Osteocyte (in vitro differentiated cells): ENCODE data around the gene TMEM240. TPM values are rescaled to one million over a fixed set of nuclear protein-coding genes. Genes with fewer than 3 reads are reported as not detected.

ENCODE experiments used
- DNase-seq: peaks from one replicate; pipeline ENCODE4 v3.0.0; 2021; ENCODE audit warnings: mixed read lengths; ENCODE audit not compliant: unreplicated experiment; ENCODE audit errors: extremely low spot score
- H3K27ac Mint-ChIP-seq: one replicate; pipeline ENCODE4 v1.8.0; 2021; ENCODE audit warnings: mild to moderate bottlenecking, mixed read lengths; ENCODE audit not compliant: unreplicated experiment
- H3K27me3 Mint-ChIP-seq: one replicate; pipeline ENCODE4 v1.8.0; 2021; ENCODE audit warnings: mixed read lengths; ENCODE audit not compliant: unreplicated experiment
- H3K36me3 Mint-ChIP-seq: one replicate; pipeline ENCODE4 v1.8.0; 2021; ENCODE audit warnings: mixed read lengths; ENCODE audit not compliant: unreplicated experiment
- H3K4me1 Mint-ChIP-seq: one replicate; pipeline ENCODE4 v1.8.0; 2021; ENCODE audit warnings: mixed read lengths; ENCODE audit not compliant: unreplicated experiment
- H3K4me3 Mint-ChIP-seq: one replicate; pipeline ENCODE4 v1.8.0; 2021; ENCODE audit warnings: mild to moderate bottlenecking, moderate library complexity, mixed read lengths; ENCODE audit not compliant: unreplicated experiment
- H3K9me3 Mint-ChIP-seq: one replicate; pipeline ENCODE4 v1.8.0; 2021; ENCODE audit warnings: mixed read lengths; ENCODE audit not compliant: unreplicated experiment
- total RNA-seq: library from RNA; stranded (reverse); gene quantifications from 2 replicates; pipeline ENCODE4 v1.2.1, GENCODE V29; 2021
- TF ChIP-seq, protein P1 (sequence below): fragments of 200-600 bp; sonication (generic); IDR thresholded peaks from 2 replicates; pipeline ENCODE4 v1.5.0; 2021; ENCODE audit warnings: antibody characterized with exemption, mild to moderate bottlenecking, moderate library complexity

TMEM240 gene
- total RNA-seq, 1 donor from 2014 or later: 16.6 TPM

DNA sequence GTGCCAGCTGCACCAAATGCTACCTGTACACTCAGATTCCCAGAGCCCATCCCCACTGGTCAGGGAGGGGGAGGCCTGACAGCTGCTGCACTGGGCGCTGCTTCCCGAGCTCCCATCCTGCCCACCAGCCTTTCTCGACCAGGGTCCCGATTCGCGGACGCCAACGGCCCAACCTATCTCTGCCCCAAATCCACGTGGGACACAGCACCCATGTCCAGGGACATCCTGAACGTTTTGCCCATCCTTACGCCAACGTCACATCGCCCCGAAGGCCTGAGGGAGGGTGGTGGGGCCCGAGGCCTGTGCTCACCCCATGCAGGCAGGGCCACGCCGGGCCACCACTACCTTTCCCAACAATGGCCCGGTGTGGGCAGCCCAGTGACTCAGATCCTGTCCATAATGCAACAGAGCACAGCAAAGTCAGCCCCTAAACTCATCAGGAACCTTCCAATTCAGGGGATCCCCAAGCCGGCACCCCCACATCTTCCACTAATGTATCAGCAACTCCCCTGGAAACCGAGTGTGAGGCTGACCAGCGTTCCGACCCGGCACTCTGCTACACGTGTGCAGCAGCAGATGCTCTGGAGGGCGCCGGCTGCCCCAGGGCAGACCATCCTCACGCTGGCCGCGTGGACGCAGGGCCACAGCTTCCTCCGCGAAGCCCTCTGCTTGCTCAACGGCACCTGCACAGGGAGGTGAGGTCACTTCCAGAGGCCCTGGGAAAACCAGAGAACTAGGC is 11.3 kb upstream of the TMEM240 start:
- Mint-ChIP-seq H3K4me1 (peaks cover 21% of the 10 kb centered on the region), H3K36me3 (no peaks in the 10 kb centered on the region), H3K4me3 (no peak overlapping the region), H3K27me3 (no peaks in the 10 kb centered on the region), H3K27ac (peak overlapping the region; percentile 60), H3K9me3 (no peaks in the 10 kb centered on the region)
- DNase-seq: no peak
- TF ChIP-seq, protein P1, sequence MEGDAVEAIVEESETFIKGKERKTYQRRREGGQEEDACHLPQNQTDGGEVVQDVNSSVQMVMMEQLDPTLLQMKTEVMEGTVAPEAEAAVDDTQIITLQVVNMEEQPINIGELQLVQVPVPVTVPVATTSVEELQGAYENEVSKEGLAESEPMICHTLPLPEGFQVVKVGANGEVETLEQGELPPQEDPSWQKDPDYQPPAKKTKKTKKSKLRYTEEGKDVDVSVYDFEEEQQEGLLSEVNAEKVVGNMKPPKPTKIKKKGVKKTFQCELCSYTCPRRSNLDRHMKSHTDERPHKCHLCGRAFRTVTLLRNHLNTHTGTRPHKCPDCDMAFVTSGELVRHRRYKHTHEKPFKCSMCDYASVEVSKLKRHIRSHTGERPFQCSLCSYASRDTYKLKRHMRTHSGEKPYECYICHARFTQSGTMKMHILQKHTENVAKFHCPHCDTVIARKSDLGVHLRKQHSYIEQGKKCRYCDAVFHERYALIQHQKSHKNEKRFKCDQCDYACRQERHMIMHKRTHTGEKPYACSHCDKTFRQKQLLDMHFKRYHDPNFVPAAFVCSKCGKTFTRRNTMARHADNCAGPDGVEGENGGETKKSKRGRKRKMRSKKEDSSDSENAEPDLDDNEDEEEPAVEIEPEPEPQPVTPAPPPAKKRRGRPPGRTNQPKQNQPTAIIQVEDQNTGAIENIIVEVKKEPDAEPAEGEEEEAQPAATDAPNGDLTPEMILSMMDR: no peak

DNA sequence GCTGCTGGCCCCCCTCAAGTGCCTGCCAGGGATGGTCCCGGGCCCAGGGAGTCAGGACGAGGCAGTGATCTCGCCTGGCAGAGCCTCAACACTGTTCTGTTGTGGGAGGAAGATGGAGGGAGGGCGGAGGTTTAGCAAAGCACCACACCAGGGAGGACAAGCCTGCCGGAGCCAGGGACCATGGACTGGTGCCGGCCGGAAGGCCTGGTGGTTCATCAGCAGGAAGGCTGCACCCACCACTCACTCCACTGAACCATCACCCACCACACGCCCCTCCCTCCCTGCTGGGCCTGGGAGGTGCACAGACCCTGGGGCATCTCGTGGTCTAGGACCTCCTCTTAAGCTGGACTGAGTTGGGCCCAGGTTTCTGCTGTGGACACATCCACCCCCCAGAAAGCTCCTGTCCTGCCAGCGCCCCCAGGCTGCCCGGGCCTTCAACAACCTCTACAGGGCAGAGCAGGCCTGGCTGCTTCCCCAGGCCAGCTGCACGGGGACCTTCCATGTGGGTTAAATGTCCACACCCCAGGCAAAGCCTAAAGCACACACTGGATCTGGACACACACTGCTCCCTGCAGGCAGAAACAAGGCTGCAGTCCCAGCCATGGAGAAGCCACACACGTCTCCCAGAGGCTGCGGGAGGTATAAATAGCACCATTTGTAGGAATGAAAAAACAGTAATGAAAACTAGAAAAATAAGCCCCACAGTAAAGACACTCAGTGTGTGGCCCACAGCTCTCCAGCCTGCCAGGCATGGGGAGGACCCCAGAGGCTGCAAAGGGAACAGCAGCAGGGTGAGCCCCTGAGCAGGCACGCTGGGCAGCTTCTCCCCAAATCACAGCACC is 10.4 kb upstream of the TMEM240 start:
- Mint-ChIP-seq H3K27ac (peak overlapping the region; percentile 60), H3K4me1 (peaks cover 21% of the 10 kb centered on the region), H3K9me3 (no peaks in the 10 kb centered on the region), H3K27me3 (no peaks in the 10 kb centered on the region), H3K36me3 (no peaks in the 10 kb centered on the region), H3K4me3 (no peak overlapping the region)
- TF ChIP-seq, protein P1: peak; percentile 63
- no peak for DNase-seq

DNA sequence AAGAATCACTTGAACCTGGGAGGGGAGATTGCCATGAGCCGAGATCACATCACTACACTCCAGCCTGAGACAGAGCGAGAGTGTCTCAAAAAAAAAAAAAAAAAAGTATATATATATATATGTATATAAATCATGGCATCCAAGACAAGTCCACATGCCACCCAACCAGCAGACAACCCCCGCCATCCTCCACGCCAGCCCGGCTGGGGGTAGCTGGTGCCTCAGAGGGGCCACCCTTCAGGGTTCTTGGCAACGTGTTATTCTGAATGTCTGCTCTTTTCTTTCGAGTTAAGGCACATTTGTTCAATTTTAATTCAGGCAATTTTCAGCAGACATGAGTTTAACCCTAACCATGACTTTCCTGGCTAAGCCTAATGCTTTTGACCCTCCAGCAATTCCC is 9.7 kb upstream of the TMEM240 start:
- Mint-ChIP-seq H3K36me3 (peaks cover 2% of the 10 kb centered on the region), H3K4me3 (no peak overlapping the region), H3K9me3 (no peaks in the 10 kb centered on the region), H3K4me1 (peaks cover 22% of the 10 kb centered on the region), H3K27me3 (no peaks in the 10 kb centered on the region), H3K27ac (no peak overlapping the region)
- TF ChIP-seq, protein P1: no peak
- DNase-seq: no peak

DNA sequence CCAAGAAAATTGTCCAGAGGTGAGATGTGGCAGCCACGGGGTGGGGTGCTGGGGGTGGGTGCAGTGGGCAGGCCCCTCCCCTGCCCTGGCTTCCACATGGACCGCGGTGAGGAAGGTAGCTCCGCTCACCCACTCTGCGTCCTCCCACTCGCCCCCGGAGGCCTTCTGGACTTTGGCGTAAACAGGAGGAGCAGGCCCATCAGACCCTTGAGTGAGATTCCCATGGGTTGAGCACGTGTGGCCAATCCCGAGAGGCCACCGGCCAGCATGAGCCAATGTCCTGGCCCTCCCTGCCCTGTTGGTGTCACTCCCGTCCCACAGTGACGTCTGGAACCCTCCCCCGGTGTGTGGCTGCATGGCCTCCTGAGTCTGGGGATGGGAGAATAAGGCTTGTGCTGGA is 8.2 kb upstream of the TMEM240 start:
- DNase-seq: no peak
- TF ChIP-seq, protein P1: no peak
- peaks cover 18% of the 10 kb centered on the region for H3K4me1 Mint-ChIP-seq
- H3K4me3 Mint-ChIP-seq: no peak overlapping the region
- peak overlapping the region; percentile 57 for H3K27ac Mint-ChIP-seq
- H3K36me3 Mint-ChIP-seq: peaks cover 2% of the 10 kb centered on the region
- H3K27me3 Mint-ChIP-seq: no peaks in the 10 kb centered on the region
- no peaks in the 10 kb centered on the region for H3K9me3 Mint-ChIP-seq

DNA sequence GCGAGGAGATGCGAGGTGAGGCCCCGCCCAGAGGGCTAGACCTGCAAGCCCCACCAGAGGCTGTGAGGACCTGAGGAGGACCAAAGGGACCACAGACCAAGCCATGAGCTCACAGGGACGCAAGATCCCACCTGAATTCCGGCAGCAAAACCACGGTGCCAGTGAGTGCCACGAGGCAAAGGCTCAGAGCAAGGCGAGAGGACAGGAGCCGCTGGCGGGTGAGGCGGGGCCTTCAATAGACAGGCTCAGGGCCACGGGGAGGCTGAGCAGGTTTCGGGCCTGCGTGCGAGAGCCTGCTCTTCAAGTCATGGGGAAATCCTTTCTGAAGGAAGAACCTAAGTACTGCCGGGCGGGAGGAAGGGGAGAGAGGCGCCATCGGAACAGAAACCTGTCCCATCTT is 7.1 kb upstream of the TMEM240 start:
- DNase-seq: no peak
- no peaks in the 10 kb centered on the region for H3K27me3 Mint-ChIP-seq
- H3K27ac Mint-ChIP-seq: no peak overlapping the region
- H3K4me1 Mint-ChIP-seq: peaks cover 18% of the 10 kb centered on the region
- no peak overlapping the region for H3K4me3 Mint-ChIP-seq
- H3K36me3 Mint-ChIP-seq: peaks cover 2% of the 10 kb centered on the region
- TF ChIP-seq, protein P1: no peak
- H3K9me3 Mint-ChIP-seq: no peaks in the 10 kb centered on the region
